Loucy (cell line): ENCODE results near the gene SIAH3.

Experiments
- H2AFZ ChIP-seq: fragments of 200-600 bp; sonication (generic); 2 replicates; pipeline ENCODE4 v1.6.0; 2016; ENCODE audit warnings: antibody characterized with exemption, mild to moderate bottlenecking, low read length, moderate library complexity
- H3F3A ChIP-seq: fragments of 200-600 bp; 2 replicates; pipeline ENCODE4 v1.6.0; 2016; ENCODE audit warnings: antibody characterized with exemption, low read depth, mild to moderate bottlenecking
- H3K27me3 ChIP-seq: fragments of 200-600 bp; sonication (generic); 2 replicates; pipeline ENCODE4 v1.6.1; 2014; ENCODE audit warnings: low read length, mild to moderate bottlenecking; ENCODE audit not compliant: insufficient read depth, poor library complexity, severe bottlenecking
- H3K36me3 ChIP-seq: fragments of 200-600 bp; sonication (generic); 2 replicates; pipeline ENCODE4 v1.6.1; 2016; ENCODE audit warnings: low read length; ENCODE audit not compliant: insufficient read depth
- H3K4me1 ChIP-seq: fragments of 200-600 bp; sonication (generic); 2 replicates; pipeline ENCODE4 v1.5.1; 2014; ENCODE audit warnings: low read length, mild to moderate bottlenecking; ENCODE audit not compliant: insufficient read depth, poor library complexity, severe bottlenecking
- H3K4me2 ChIP-seq: fragments of 200-600 bp; sonication (generic); 2 replicates; pipeline ENCODE4 v1.6.0; 2014; ENCODE audit warnings: antibody characterized with exemption, low read length, low read depth, mild to moderate bottlenecking; ENCODE audit not compliant: poor library complexity, severe bottlenecking
- H3K4me3 ChIP-seq: fragments of 200-600 bp; sonication (generic); 2 replicates; pipeline ENCODE4 v1.5.1; 2014; ENCODE audit warnings: low read length, mild to moderate bottlenecking, mixed read lengths; ENCODE audit not compliant: poor library complexity, severe bottlenecking
- H3K79me2 ChIP-seq: fragments of 200-600 bp; sonication (generic); 2 replicates; pipeline ENCODE4 v1.6.1; 2014; ENCODE audit warnings: low read length; ENCODE audit not compliant: insufficient read depth
- H3K9ac ChIP-seq: fragments of 200-600 bp; sonication (generic); 2 replicates; pipeline ENCODE4 v1.6.0; 2014; ENCODE audit warnings: mild to moderate bottlenecking, low read depth, low read length, moderate library complexity; ENCODE audit not compliant: poor library complexity, severe bottlenecking
- H3K9me2 ChIP-seq: fragments of 200-600 bp; sonication (generic); replicated peaks from 2 replicates; pipeline ENCODE4 v1.6.1; 2016; ENCODE audit warnings: low read depth, low read length, mixed read lengths
- H3K9me3 ChIP-seq: fragments of 200-600 bp; sonication (generic); 2 replicates; pipeline ENCODE4 v1.6.1; 2014; ENCODE audit warnings: mild to moderate bottlenecking, antibody characterized with exemption, low read length, low read depth; ENCODE audit not compliant: insufficient read depth
- H4K20me1 ChIP-seq: fragments of 200-600 bp; sonication (generic); 2 replicates; pipeline ENCODE4 v1.6.0; 2014; ENCODE audit warnings: antibody characterized with exemption, low read length, mild to moderate bottlenecking; ENCODE audit not compliant: insufficient read depth, poor library complexity, severe bottlenecking
- EZH2phosphoT487 ChIP-seq: fragments of 200-600 bp; IDR thresholded peaks from 2 replicates; pipeline ENCODE4 v1.6.1; 2018; ENCODE audit warnings: antibody characterized with exemption, mild to moderate bottlenecking, moderate library complexity, borderline replicate concordance
- TF ChIP-seq, protein P1 (sequence below): fragments of 200-600 bp; sonication (generic); conservative IDR thresholded peaks from 2 replicates; pipeline ENCODE4 v1.5.1; 2014; ENCODE audit warnings: mild to moderate bottlenecking, antibody characterized with exemption, low read length

The SIAH3 gene

DNA sequence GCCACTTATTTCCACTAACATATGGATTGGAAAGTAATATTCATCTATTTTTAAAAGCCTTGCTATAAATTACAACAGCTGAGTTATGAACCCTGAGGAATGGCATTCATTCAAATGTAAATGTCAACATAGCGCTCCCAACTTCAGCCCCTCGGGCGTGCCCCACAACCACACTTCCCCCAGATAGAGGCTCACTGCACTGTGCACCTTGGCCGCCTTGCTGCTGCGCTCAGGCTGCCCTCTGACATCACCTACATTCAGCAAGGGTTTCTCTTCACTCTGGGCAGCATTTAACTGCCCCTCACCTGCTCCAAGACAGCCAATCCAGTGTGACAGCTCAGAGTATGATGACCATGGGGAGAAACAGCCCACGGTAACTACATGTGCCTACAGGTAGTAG, 35.1 kb downstream of the SIAH3 start:
- no peaks in the 10 kb centered on the region for H3K9me2 ChIP-seq
- H2AFZ ChIP-seq, result no peak overlapping the region
- no peaks in the 10 kb centered on the region for H4K20me1 ChIP-seq
- no peaks in the 10 kb centered on the region for H3K36me3 ChIP-seq
- H3K4me1 ChIP-seq, result no peaks in the 10 kb centered on the region
- H3K4me3 ChIP-seq, result no peak overlapping the region
- no peaks in the 10 kb centered on the region for H3K9me3 ChIP-seq
- H3K27me3 ChIP-seq, result no peaks in the 10 kb centered on the region
- no peak overlapping the region for H3K9ac ChIP-seq
- H3F3A ChIP-seq, result no peaks in the 10 kb centered on the region
- no peaks in the 10 kb centered on the region for H3K79me2 ChIP-seq
- no peak overlapping the region for H3K4me2 ChIP-seq
- no peak for TF ChIP-seq EZH2phosphoT487
- TF ChIP-seq, protein P1, sequence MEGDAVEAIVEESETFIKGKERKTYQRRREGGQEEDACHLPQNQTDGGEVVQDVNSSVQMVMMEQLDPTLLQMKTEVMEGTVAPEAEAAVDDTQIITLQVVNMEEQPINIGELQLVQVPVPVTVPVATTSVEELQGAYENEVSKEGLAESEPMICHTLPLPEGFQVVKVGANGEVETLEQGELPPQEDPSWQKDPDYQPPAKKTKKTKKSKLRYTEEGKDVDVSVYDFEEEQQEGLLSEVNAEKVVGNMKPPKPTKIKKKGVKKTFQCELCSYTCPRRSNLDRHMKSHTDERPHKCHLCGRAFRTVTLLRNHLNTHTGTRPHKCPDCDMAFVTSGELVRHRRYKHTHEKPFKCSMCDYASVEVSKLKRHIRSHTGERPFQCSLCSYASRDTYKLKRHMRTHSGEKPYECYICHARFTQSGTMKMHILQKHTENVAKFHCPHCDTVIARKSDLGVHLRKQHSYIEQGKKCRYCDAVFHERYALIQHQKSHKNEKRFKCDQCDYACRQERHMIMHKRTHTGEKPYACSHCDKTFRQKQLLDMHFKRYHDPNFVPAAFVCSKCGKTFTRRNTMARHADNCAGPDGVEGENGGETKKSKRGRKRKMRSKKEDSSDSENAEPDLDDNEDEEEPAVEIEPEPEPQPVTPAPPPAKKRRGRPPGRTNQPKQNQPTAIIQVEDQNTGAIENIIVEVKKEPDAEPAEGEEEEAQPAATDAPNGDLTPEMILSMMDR, result no peak

DNA sequence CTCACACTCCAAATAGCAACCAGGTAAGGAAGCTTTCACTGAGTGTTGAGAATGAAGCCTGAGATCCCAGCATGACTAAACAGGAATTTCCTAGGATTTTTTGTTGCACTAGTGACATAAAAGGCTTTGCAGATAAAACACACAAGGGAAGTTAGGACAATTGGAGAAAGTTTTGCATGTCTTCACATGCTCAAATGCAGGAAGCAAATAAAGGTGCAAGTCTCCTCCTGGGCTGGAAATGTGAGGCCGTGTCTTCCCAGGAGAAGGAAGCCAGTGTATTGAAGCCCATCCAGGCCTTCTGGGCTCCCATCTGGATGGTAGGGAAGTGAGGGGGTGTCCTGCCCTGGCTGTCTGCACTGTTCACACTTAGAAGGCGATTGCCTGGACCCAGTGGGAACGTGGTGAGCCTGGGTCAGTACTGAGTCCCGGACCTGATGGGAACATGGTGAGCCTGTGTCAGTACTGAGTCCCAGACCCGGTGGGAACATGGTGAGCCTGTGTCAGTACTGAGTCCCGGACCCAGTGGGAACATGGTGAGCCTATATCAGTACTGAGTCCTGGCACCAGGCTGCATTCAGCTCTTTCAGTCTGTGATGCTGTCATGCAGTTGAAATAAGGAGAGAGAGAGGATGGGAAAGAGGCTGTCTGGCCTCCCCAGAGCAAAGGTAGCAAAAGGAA, 38.7 kb downstream of the SIAH3 start:
- no peaks in the 10 kb centered on the region for H3K36me3 ChIP-seq
- no peaks in the 10 kb centered on the region for H3K4me1 ChIP-seq
- H3K9ac ChIP-seq, result no peak overlapping the region
- H3K4me2 ChIP-seq, result no peak overlapping the region
- H4K20me1 ChIP-seq, result no peaks in the 10 kb centered on the region
- H3F3A ChIP-seq, result no peaks in the 10 kb centered on the region
- no peak for TF ChIP-seq EZH2phosphoT487
- TF ChIP-seq, protein P1, result no peak
- H3K9me2 ChIP-seq, result no peaks in the 10 kb centered on the region
- peak overlapping the region; percentile 62; the same call in 1 of the 2 replicates for H2AFZ ChIP-seq
- H3K4me3 ChIP-seq, result no peak overlapping the region
- no peaks in the 10 kb centered on the region for H3K27me3 ChIP-seq
- no peaks in the 10 kb centered on the region for H3K9me3 ChIP-seq
- H3K79me2 ChIP-seq, result no peaks in the 10 kb centered on the region

DNA sequence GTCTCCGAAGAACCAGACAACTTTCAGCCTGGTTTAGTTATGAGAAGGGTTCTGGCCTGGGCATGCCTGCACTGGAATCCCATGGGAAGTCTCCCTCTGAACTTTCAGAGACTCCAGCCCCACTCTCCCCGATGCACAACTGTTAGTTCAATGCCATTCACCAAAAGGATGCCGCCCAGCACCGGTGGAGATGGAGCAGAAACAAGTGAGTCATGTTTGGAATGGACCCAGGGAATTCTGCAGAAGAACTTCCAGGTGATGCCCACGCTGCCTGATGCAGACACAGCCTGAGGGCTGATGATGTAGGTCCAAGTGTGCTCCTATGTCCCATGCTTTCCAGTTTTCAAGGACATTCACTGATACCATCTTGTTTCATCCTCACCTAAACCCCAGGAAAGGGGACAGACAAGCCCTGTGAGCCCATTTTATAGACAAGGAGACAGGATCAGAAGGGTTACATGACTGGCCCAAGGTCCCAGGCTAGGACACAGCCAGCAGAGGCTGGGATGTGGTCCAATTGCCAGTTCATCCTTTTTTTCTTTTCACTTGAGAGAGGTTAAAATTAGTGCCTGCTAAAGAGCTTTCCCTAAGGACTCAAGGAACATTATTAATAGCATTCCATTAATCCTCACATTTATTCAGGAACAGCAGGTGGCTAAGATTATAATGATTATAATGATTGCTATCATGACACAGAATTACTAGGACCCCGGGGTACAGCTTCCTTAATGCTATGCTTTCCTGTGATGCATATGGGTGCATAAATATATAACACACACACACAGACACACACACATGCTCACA, 39.5 kb downstream of the SIAH3 start:
- no peak overlapping the region for H3K4me3 ChIP-seq
- no peaks in the 10 kb centered on the region for H3K9me2 ChIP-seq
- no peaks in the 10 kb centered on the region for H3F3A ChIP-seq
- no peak overlapping the region for H2AFZ ChIP-seq
- no peaks in the 10 kb centered on the region for H3K36me3 ChIP-seq
- no peak overlapping the region for H3K4me2 ChIP-seq
- no peaks in the 10 kb centered on the region for H3K9me3 ChIP-seq
- no peak overlapping the region for H3K9ac ChIP-seq
- no peaks in the 10 kb centered on the region for H4K20me1 ChIP-seq
- H3K79me2 ChIP-seq, result no peaks in the 10 kb centered on the region
- no peaks in the 10 kb centered on the region for H3K4me1 ChIP-seq
- TF ChIP-seq, protein P1, result no peak
- no peak for TF ChIP-seq EZH2phosphoT487
- H3K27me3 ChIP-seq, result no peaks in the 10 kb centered on the region
